PC-9 (cell line): Measurements from ENCODE around the gene ABCE1.

Experiments
- EZH2 ChIP-seq: fragments of 200-600 bp; sonication (generic); IDR thresholded peaks from 2 replicates; pipeline ENCODE4 v1.8.0; 2017; ENCODE audit warnings: antibody characterized with exemption, low read depth
- TF ChIP-seq, protein P1 (sequence below): fragments of 200-600 bp; sonication (generic); conservative IDR thresholded peaks from 2 replicates; pipeline ENCODE4 v1.6.1; 2017; ENCODE audit warnings: mixed run types, antibody characterized with exemption, mild to moderate bottlenecking, moderate library complexity

GRCh38 chr4:145099653-145100052, 1.5 kb downstream of the ABCE1 start:
- TF ChIP-seq EZH2 = no peak
- TF ChIP-seq, protein P1, sequence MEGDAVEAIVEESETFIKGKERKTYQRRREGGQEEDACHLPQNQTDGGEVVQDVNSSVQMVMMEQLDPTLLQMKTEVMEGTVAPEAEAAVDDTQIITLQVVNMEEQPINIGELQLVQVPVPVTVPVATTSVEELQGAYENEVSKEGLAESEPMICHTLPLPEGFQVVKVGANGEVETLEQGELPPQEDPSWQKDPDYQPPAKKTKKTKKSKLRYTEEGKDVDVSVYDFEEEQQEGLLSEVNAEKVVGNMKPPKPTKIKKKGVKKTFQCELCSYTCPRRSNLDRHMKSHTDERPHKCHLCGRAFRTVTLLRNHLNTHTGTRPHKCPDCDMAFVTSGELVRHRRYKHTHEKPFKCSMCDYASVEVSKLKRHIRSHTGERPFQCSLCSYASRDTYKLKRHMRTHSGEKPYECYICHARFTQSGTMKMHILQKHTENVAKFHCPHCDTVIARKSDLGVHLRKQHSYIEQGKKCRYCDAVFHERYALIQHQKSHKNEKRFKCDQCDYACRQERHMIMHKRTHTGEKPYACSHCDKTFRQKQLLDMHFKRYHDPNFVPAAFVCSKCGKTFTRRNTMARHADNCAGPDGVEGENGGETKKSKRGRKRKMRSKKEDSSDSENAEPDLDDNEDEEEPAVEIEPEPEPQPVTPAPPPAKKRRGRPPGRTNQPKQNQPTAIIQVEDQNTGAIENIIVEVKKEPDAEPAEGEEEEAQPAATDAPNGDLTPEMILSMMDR = no peak
